Transverse colon (tissue), 4 donors: ENCODE measurements around the gene HEATR5B. TPM values are rescaled to one million over a fixed set of nuclear protein-coding genes. Genes with fewer than 3 reads are reported as not detected.
"Not testable (repeated sequence)": the region's sequence is repeated elsewhere in the genome, so short reads cannot be mapped to it uniquely, and the experiment has no call there.

Source experiments
- DNase-seq: peaks from one replicate; pipeline ENCODE4 v3.0.0-alpha.2; 2019
- H3K27ac ChIP-seq, 4 donors: fragments of 200-600 bp; sonication (generic); 2 replicates each; pipeline ENCODE4 v1.5.1; 2016 to 2018; ENCODE audit warnings: inconsistent platforms in 4 of 4
- H3K27me3 ChIP-seq: fragments of 200-600 bp; sonication (generic); 2 replicates; pipeline ENCODE4 v1.5.1; 2017; ENCODE audit warnings: inconsistent platforms
- H3K36me3 ChIP-seq, 4 donors: fragments of 200-600 bp; sonication (generic); 2 replicates each; pipeline ENCODE4 v1.5.1; 2017 to 2019; ENCODE audit warnings: inconsistent platforms in 4 of 4
- H3K4me1 ChIP-seq, 4 donors: fragments of 200-600 bp; sonication (generic); 2 replicates each; pipeline ENCODE4 v1.5.1; 2017 to 2020; ENCODE audit warnings: inconsistent platforms in 4 of 4
- H3K4me3 ChIP-seq, 4 donors: fragments of 200-600 bp; sonication (generic); 1 replicate in 1 of 4; 2 replicates in 3 of 4; pipeline versions ENCODE4 v1.5.1 to v1.6.1; 2017 to 2019; ENCODE audit warnings: inconsistent platforms in 4 of 4
- H3K9me3 ChIP-seq, 2 donors: fragments of 200-600 bp; sonication (generic); 2 replicates each; pipeline ENCODE4 v1.5.1; 2017 to 2019; ENCODE audit warnings: inconsistent platforms in 2 of 2
- CTCF ChIP-seq, 5 experiments: fragments of 200-600 bp in 3 of 5; fragments of 450-650 bp in 2 of 5; sonication (generic) in 3 of 5; IDR thresholded peaks; 1 replicate in 2 of 5; 2 replicates in 3 of 5; pipeline ENCODE4 v1.5.1; 2016 to 2017; ENCODE audit warnings: antibody characterized with exemption in 5 of 5, inconsistent platforms in 3 of 5, mild to moderate bottlenecking in 2 of 5, moderate library complexity in 1 of 5
- EP300 ChIP-seq: sonication (generic); formaldehyde crosslinking; IDR thresholded peaks from one replicate; pipeline ENCODE4 v1.6.1; 2017; ENCODE audit warnings: antibody characterized with exemption, low read depth
- POLR2A ChIP-seq: fragments of 450-650 bp; IDR thresholded peaks from one replicate; pipeline ENCODE4 v1.6.1; 2016; ENCODE audit warnings: antibody characterized with exemption, mild to moderate bottlenecking, moderate library complexity
- POLR2AphosphoS5 ChIP-seq, 3 donors: sonication (generic); formaldehyde crosslinking; IDR thresholded peaks; one replicate each; pipeline ENCODE4 v1.6.1; 2016; ENCODE audit warnings: antibody characterized with exemption in 3 of 3
- WGBS, 2 donors: methylation state at CpG; one replicate each; pipeline ENCODE4 v1.1.5; 2018; ENCODE audit warnings: low coverage in 1 of 2; 5-methylcytosine and 5-hydroxymethylcytosine counted together
- in situ Hi-C, 4 donors: fragments of 200-750 bp; cut with MboI; loops; one replicate each; pipeline versions ENCODE4 v1.15.0 to v1.15.1; 2017; ENCODE audit warnings: low sequenced_read_pairs in 3 of 4, low pct_ligation_motif_present in 1 of 4, low pct_unique_long_range_greater_than_20kb in 1 of 4
- intact Hi-C: fragments of 100-400 bp; cut with DNase I; formaldehyde crosslinking; loops from one replicate; pipeline ENCODE4 v1.15.1; 2023; ENCODE audit warnings: low total_unique reads
- total RNA-seq, 4 donors: library from RNA; depleted of rRNA; stranded (reverse); fragments of >200 nt; gene quantifications; one replicate each; pipeline ENCODE4 v1.1.0, GENCODE V29; 2016

Gene HEATR5B
- total RNA-seq, 4 donors from 2014 or later = 17.9 to 45.4 (median 29.9) TPM

- Histone ChIP-seq H3K27ac (no peak overlapping the region), H3K36me3 (no peaks in the 10 kb centered on the region), H3K27me3 (no peaks in the 10 kb centered on the region), H3K4me1 (peaks cover 0 to 8% (median 2%) of the 10 kb centered on the region in 4 donors), H3K9me3 (no peaks in the 10 kb centered on the region), H3K4me3 (no peak overlapping the region)
- 70 to 78% methylated on average over 3 of the region's 3 CpGs for WGBS, 2 donors
- intact Hi-C loops = no loop called here
- no peak for DNase-seq
- in situ Hi-C loops = no loop called here
- no peak for TF ChIP-seq CTCF (IDR thresholded peaks at IDR 0.05)
- TF ChIP-seq POLR2AphosphoS5 (IDR thresholded peaks at IDR 0.05) = no peak
- TF ChIP-seq POLR2A = no peak
- no peak for TF ChIP-seq EP300
Observed at GRCh38 chr2:36952748-36953197, 131.4 kb downstream of the HEATR5B start.

- in situ Hi-C loops = no loop called here
- H3K9me3 ChIP-seq = no peaks in the 10 kb centered on the region
- 93% methylated on average over 7 of the region's 7 CpGs; no CpG with 5 or more reads in 1 of the 2 donors for WGBS, 2 donors
- peaks cover 0 to 5% (median 2%) of the 10 kb centered on the region in 4 donors for H3K4me1 ChIP-seq
- TF ChIP-seq EP300 = no peak
- TF ChIP-seq POLR2A = no peak
- no peak for TF ChIP-seq CTCF (IDR thresholded peaks at IDR 0.05)
- TF ChIP-seq POLR2AphosphoS5 (IDR thresholded peaks at IDR 0.05) = no peak
- H3K27me3 ChIP-seq = no peaks in the 10 kb centered on the region
- intact Hi-C loops = no loop called here
- H3K4me3 ChIP-seq = no peak overlapping the region
- no peak overlapping the region for H3K27ac ChIP-seq
- DNase-seq = no peak
- no peaks in the 10 kb centered on the region for H3K36me3 ChIP-seq
Observed at GRCh38 chr2:36951574-36951973, 132.6 kb downstream of the HEATR5B start.

GRCh38 chr2:36951027-36951518, 133.1 kb downstream of the HEATR5B start:
- Histone ChIP-seq H3K9me3 (no peaks in the 10 kb centered on the region), H3K4me3 (no peak overlapping the region), H3K27me3 (no peaks in the 10 kb centered on the region), H3K27ac (no peak overlapping the region), H3K36me3 (no peaks in the 10 kb centered on the region), H3K4me1 (peaks cover 0 to 5% (median 2%) of the 10 kb centered on the region in 4 donors)
- WGBS, 2 donors = 93 to 100% methylated on average over 2 of the region's 2 CpGs
- TF ChIP-seq POLR2AphosphoS5 (IDR thresholded peaks at IDR 0.05) (no peak), POLR2A (no peak), EP300 (no peak), CTCF (IDR thresholded peaks at IDR 0.05) (no peak)
- no peak for DNase-seq
- intact Hi-C loops = no loop called here
- in situ Hi-C loops = no loop called here

GRCh38 chr2:36949845-36950244, 134.3 kb downstream of the HEATR5B start:
- DNase-seq = no peak
- no peak overlapping the region for H3K27ac ChIP-seq
- H3K27me3 ChIP-seq = no peaks in the 10 kb centered on the region
- TF ChIP-seq POLR2AphosphoS5 (IDR thresholded peaks at IDR 0.05) (no peak), POLR2A (no peak), CTCF (IDR thresholded peaks at IDR 0.05) (no peak), EP300 (no peak)
- intact Hi-C loops = no loop called here
- in situ Hi-C loops = no loop called here
- H3K4me1 ChIP-seq = peaks cover 0 to 5% (median 2%) of the 10 kb centered on the region in 4 donors
- no peaks in the 10 kb centered on the region for H3K36me3 ChIP-seq
- no peaks in the 10 kb centered on the region for H3K9me3 ChIP-seq
- WGBS, 2 donors = 55 to 63% methylated on average over 1 of the region's 1 CpG
- no peak overlapping the region for H3K4me3 ChIP-seq

GRCh38 chr2:36945240-36945639, 138.9 kb downstream of the HEATR5B start:
- H3K36me3 ChIP-seq, intact Hi-C loops, H3K9me3 ChIP-seq, DNase-seq, in situ Hi-C loops, H3K4me3 ChIP-seq, H3K4me1 ChIP-seq, H3K27ac ChIP-seq, H3K27me3 ChIP-seq: not testable (repeated sequence)
- 92 to 100% methylated on average over 3 to 10 of the region's 10 CpGs for WGBS, 2 donors
